HG03432 (cell line): ENCODE measurements around the gene FDXR.

Experiments used
- ATAC-seq: cut with Tn5 transposase; IDR thresholded peaks from one replicate; pipeline ENCODE4 v1.9.1; 2021; ENCODE audit warnings: mild to moderate bottlenecking, moderate library complexity; ENCODE audit not compliant: unreplicated experiment

The FDXR gene

GRCh38 chr17:74815550-74816370 is 57.0 kb downstream of the FDXR start:
- no peak for ATAC-seq

GRCh38 chr17:74815067-74815466 is 57.7 kb downstream of the FDXR start:
- ATAC-seq, result no peak

GRCh38 chr17:74814453-74814852 is 58.3 kb downstream of the FDXR start:
- no peak for ATAC-seq
